Stimulated activated CD4-positive, alpha-beta T cell treated with anti-CD3 and anti-CD28 coated beads, Interleukin-12 subunit alpha, Interleukin-12 subunit beta, amount 100 ng/mL, for 48 hours (primary cell): ENCODE data around the gene TEX19.
"Not testable (repeated sequence)": the region's sequence is repeated elsewhere in the genome, so short reads cannot be mapped to it uniquely, and the experiment has no call there.

ENCODE experiments used
- DNase-seq, 3 donors: peaks; one replicate each; pipeline ENCODE4 v3.0.0-alpha.2; 2020; ENCODE audit warnings: low read depth in 2 of 3, low spot score in 1 of 3

TEX19 gene

DNA sequence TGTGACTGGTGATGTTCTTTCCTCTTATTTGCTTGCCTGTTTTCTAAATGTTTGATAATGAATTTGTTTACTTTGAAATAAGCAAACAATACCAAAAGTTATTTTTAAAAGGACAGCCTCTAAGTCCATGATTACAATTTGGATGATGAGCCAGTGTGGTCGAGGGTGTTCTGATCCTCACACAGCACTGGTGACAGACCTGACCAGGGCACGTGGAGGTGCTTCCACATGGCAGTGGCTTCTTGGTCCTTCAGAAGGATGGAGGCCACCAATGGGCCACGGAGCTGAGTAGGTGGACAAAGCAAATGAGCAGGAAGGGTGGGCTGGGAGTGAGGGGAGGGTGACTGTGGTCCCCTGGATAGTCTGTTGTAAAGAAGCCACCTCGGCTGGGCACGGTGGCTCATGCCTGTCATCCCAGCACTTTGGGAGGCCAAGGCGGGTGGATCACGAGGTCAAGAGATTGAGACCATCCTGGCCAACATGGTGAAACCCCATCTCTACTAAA is 4.2 kb upstream of the TEX19 start:
- no peak for DNase-seq

DNA sequence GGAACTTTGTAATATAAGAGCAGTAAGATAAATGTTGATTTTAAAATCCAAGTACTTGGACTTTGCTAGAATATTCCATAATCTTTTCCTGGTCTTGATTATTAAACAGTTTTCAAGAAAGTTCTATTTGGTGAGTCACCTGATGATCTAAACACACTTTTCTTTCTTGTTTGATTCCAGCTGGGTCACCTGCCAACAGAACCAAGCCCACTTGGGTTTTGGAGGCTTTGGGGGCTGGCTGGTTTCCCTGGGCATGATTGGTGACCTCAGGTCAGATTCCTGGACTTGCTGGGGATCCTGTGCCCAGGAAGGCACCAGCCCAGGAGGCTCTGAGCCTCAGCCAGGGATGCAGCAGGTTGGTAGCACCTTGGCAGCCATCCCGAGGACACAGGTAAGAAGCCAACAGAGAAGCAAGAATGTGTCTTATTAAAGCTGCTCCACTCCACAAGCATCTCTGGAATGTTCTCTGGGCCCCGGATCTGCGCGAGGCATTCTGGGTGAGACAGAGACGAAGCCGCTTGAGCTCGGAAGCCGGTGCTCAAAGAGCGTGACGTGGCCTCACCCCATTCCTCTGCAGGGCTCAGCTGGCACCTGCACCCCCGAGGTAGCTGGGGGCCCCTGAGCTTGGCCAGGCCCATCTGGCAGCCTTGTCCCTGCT is 3.1 kb upstream of the TEX19 start:
- no peak for DNase-seq

DNA sequence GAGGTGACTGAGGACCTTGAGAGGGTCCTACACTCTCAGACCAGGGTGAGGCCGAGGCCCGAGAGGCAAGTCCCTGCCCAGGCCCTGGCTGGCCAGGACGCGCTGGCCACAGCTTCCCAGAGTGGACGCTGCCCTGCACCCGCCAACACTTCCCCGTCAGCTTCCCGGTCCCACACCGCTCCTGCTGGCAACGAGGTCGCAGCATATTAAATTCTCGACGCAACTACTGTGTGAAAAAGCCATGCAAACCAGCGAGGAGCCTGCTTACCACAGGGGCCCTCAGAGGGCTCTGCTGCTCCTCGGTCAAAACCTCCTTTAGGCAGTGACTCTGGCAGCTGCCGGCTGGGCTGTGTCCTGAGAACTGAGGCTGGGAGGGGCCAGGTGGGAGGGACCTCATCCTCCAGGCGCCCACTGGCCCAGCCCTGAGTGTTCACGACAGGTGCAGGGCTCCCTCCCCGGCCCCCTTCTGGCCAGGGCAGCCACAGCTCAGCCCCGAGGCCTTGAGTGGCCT is 2.1 kb upstream of the TEX19 start:
- no peak for DNase-seq

DNA sequence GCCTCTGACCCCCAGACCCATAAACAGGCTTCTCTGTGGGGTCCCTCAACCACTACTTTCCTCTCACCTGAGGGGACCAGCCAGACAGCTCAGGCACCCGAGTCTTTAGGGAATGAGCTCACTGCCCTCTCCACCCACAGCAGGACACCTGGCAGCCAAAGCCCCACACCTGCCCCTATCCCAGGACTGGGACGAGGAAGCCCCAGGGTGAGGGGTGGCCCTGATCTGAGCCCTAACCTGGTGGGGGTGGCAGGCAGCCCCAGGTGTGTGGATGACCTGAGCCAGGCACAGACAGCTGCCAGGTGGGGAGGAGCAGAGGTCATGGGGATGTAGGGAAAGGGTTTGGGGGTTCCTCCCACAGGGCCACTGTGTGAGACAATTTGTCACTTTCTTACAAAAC is 1.7 kb upstream of the TEX19 start:
- DNase-seq = no peak

DNA sequence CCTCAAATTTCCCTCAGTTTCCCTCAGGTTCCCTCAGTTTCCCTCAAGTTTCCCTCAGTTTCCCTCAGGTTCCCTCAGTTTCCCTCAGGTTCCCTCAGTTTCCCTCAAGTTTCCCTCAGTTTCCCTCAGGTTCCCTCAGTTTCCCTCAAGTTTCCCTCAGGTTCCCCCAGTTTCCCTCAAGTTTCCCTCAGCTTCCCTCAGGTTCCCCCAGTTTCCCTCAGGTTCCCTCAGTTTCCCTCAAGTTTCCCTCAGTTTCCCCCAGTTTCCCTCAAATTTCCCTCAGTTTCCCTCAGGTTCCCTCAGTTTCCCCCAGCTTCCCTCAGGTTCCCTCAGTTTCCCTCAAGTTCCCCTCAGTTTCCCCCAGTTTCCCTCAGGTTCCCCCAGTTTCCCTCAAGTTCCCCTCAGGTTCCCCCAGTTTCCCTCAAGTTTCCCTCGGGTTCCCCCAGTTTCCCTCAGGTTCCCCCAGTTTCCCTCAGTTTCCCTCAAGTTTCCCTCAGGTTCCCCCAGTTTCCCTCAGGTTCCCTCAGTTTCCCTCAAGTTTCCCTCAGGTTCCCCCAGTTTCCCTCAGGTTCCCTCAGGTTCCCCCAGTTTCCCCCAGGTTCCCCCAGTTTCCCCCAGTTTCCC is 516 bp downstream of the TEX19 start:
- DNase-seq = not testable (repeated sequence)

DNA sequence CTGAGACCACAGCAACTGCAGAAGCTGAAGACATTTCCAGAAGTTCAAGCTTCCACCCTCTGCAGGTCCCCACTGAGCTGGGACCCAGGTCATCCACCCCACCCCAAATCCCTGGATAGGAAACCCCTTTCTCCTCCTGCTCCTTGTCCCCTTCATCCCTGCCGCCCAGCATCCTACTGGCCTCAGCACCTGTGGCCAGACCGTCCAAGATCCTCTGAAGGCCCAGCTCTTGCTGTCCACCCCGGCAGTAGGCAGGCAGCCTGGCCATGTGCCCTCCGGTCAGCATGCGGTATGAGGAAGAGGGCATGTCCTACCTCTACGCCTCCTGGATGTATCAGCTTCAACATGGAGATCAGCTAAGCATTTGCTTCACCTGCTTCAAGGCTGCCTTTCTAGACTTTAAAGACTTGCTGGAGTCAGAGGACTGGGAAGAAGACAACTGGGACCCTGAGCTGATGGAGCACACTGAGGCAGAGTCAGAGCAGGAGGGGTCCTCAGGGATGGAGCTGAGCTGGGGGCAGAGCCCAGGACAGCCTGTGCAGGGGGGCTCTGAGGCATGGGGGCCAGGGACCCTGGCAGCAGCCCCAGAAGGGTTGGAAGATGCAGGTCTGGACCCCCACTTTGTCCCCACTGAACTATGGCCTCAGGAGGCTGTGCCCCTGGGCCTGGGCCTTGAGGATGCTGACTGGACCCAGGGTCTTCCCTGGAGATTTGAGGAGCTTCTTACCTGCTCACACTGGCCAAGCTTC is 3.0 kb downstream of the TEX19 start:
- no peak for DNase-seq

DNA sequence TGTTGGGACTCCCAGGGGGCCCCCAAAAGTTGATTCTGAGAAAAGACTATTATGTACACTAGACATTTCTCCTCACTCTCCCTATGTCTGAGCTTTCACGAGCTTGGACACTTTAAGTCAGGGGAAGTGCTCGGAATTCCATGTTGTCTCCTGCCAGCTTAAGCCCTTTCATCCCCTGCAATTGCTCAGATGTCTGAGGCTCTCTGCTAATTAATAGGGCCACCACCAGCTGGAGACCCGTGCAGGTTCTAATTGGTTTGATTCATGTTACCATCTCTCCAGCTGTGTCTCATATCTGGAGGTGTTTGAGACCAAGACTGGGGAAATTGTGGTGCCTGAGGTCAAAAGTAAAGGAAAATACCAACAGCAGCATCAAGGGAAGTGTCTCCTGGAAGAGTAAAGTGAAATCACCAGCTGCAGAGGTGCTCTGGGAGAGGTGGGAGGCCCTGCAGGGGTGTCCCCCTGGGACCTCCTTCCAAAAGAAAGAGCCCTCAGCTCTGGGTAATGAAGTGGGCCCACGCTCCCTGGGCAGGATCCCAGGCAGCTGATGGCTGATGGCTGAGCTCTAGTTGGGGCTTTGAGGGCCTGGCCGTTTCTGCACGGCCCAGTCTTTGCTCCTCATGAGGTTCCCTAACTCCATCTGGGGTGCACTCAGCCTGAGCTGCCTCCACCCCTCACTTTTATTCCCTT is 6.7 kb downstream of the TEX19 start:
- DNase-seq = no peak

DNA sequence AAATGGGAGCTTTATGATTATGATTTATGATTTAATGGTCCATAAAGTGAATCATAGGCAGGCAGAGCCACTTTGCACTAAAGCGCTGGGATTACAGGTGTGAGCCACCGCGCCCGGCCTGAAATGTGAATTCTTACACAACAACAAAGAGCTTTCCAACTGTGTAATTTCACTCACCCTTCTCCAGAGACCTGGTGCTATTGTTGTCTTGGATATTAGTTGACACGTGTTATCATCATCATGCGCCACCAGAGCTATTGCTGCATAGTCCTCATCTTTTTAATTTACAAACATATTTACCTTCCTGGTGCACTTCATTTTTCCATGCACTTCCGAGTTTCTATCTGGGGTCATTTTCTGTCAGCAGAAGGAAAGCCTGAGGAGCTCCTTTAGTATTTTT is 7.7 kb downstream of the TEX19 start:
- DNase-seq = no peak

DNA sequence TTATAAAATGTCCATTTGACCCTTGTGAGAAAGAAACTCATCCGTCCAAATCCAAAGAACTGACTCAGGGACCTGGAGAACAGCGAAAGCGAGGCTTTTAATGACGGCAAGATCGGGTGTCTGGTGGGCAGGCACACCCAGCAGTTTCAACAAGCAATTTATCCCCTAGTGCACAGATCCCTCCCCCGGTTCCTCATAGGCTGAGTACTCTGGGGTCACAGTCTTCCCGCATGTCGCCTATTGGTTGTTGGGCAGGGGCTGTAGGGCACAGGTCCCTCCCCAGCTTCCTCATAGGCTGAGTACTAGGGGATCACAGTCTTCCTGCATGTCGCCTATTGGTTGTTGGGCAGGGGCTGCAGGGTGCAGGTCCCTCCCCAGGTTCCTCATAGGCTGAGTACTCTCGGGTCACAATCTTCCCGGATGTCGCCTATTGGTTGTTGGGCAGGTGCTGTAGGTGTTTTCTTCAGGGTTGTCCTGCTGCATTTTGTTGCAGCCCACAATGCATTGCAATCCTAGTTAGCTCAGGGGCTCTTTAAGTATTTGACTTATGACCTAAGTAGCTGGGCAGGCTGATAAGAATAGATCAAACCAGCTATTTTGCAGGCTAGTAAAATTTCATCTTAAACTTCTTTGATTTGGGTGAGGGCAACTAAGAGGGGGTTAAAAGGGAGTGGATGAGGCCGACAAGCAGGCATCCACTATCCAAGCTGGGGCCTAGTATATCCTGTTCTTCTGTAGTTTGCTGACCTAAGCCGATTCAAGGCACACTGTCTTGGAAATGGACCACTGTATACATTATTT is 8.9 kb downstream of the TEX19 start:
- DNase-seq = no peak

DNA sequence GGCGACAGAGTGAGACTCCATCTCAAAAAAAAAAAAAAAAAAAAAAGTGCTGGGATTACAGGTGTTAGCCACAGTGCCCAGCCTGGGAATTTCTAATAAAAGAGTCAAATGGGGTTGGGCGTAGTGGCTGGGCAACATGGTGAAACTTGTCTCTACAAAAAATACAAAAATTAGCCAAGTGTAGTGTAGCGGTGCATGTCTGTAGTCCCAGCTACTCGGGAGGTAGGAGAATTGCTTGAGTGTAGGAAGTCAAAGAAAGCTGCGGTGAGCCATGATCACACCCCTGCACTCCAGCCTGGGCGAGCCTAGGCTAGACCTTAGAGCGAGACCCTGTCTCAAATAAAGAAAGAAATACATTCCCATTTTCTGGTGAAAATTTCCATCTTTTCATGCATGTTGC is 10.2 kb downstream of the TEX19 start:
- DNase-seq = no peak

DNA sequence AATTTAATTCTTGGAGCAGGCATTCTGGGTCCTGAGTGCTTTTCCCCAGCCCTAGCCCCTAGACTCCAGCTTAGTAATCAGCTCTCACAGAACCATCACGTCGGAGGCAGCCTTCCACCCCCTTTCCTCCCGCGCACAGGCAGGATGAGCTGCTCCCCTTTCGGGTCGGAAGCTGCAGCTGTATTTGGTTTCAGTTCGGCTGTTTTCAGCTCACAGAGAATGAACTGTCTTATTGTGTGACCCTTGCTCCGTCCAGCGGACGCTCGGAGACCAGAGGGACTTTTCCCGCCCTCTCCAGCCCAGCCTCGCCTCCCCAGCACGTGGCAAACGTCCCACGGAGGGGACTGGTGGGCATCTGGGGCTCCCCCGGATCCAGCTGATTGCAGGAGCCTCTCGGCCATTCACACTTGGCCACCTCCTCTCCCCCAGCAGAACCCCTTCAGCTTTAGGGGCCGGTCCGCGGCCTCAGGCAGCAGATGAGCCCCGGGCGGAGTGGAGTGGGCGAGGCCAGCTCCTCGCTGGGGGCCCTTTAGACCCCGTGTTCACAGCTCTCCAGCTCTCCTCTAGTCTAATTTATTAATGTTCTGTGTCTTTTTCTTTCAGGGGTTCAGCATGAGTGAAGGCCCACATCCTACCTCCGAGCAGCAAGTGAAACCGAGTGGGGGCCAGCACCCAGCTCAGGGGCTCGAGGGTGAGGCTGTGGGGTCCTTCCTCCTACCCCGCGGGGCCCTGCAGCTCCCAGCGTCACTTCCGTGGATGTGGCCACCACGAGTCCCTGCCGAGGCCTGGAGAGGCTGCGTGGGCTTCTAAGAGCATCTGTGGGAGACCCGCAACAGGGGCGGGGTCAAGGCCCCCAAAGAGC is 11.7 kb downstream of the TEX19 start:
- peak in 2 of 3 donors; percentile 15 to 25 for DNase-seq

DNA sequence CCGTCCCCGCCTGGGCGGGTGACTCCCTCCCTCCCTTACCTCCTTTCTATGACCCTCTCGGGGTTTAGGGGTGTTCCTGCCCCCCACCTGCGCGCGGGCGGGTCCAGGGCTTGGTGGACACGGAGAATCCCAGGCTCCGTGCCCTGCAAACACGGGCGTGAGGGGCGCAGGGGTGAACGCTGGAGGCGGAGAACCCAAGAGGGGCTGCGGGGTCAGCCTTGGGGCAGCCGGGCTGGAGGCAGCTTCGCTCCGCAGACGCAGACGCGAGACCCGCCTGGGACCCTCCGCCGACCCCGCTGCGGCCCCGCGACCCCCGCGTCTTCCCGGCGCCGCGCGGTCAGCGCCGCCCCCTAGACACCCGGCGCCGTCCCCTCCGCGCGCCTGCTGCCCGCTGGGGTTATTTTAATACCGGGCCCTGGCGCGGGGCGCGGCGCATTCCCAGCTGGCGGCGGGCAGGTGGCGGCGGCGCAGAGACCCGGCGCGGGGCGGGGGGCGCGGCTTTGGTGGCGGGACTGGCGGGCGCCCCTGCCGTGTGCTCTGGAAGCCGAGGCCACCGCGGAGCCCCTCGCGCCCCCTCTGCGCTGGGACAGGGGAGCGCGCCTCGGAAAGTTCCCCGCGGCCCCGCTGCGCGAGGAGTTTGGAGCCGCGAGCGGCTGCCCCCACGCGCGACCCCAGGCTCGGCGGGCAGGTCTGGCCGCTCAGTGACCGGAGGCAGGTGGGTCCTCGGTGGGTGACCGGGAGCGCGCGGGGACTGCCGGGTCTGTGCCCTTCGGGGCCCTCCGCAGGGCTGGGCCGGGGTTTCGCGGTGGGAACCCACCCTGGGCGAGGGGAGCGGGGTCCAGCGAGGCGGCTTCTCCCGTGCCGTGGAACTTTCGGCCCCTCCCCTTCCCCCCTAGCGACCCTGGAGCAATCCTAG is 12.5 kb downstream of the TEX19 start, which contains the start of gene UTS2R:
Gene UTS2R, plus strand, starts transcription at position 433 of the 916 bp plus-strand sequence. CDS start 2,560 bp downstream, outside the sequence.
- no peak for DNase-seq

DNA sequence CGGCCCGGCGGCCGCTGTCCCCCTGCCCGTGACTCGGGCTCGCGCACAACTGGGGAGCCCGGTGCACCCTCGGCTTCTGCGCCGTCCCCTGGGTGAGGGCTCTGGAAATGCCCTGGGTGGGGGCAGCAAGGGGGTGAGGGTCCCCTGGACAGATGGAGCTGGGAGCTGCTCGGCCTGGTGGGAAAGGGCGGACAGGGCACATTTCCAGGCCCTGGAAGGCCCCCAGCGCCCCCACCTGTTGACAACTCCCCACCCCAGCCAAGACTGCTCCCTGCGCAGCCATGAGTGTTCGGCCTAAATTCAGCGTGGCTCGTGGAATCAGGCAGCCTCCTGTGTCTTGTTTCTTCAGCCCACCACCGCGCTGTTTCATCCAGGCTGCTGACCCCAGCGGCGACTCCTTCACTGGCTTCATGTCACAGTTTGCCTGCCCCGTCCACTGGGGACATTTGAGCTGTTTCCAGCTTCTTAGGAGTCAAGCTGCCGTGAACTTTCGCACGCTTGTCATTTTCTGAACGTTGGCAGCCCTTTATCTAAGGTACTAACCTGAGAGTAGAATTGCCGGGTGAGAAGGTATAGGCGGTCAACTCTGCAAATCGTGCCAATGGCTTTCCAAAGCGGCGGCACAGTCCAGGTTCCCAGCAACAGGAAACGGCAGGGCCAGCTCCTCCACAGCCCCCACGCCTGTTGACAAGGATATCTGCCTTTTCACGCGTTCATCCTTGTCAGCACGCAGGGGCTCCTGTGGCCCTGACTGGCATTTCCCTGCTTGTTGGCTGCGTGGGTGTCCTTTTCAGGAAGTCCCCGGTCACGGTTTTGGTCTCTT is 13.4 kb downstream of the TEX19 start:
- DNase-seq = no peak

DNA sequence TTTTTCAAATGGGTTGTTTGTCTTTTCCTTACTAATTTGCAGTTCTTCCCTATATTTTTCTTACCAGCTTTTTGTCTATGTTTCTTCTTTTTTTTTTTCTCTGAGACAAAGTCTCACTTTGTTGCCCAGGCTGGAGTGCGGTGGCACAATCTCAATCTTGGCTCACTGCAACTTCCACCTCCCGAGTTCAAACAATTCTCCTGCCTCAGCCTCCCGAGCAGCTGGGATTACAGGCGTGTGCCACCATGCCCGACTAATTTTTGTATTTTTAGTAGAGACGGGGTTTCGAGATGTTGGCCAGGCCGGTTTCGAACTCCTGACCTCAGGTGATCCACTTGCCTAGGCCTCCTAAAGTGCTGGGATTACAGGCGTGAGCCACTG is 14.0 kb downstream of the TEX19 start:
- DNase-seq = not testable (repeated sequence)

DNA sequence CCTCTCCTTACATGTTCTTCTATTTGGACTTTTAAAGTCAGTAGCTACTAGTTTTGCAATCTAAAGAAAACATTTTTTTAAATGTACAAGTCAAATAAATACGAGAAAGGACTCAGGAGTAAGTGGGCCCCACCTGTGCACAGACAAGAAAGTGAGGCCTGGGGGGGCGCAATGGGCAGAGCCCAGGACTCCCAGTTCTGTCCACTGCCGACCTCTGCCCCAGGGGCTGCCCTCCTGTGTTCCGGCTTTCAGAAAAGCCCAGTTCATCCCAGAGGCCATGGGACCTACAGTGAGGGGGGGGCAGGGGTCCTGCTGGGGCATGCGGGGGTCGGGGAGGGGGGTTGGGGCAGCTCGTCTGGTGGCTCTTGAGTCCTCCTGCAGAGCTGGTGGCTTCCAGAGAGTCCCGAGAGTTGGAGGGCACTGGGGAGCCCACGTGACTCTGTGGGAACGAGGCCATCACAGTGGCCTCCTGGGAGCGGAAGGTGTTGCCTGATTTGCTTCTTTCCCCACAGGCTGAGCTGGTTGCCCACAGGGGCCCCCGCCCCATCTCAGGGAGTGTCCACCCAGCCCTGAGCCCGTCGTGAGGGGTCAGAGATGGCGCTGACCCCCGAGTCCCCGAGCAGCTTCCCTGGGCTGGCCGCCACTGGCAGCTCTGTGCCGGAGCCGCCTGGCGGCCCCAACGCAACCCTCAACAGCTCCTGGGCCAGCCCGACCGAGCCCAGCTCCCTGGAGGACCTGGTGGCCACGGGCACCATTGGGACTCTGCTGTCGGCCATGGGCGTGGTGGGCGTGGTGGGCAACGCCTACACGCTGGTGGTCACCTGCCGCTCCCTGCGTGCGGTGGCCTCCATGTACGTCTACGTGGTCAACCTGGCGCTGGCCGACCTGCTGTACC is 14.9 kb downstream of the TEX19 start:
- no peak for DNase-seq

DNA sequence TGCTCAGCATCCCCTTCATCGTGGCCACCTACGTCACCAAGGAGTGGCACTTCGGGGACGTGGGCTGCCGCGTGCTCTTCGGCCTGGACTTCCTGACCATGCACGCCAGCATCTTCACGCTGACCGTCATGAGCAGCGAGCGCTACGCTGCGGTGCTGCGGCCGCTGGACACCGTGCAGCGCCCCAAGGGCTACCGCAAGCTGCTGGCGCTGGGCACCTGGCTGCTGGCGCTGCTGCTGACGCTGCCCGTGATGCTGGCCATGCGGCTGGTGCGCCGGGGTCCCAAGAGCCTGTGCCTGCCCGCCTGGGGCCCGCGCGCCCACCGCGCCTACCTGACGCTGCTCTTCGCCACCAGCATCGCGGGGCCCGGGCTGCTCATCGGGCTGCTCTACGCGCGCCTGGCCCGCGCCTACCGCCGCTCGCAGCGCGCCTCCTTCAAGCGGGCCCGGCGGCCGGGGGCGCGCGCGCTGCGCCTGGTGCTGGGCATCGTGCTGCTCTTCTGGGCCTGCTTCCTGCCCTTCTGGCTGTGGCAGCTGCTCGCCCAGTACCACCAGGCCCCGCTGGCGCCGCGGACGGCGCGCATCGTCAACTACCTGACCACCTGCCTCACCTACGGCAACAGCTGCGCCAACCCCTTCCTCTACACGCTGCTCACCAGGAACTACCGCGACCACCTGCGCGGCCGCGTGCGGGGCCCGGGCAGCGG is 15.7 kb downstream of the TEX19 start:
- no peak for DNase-seq
